OCI-M1 (cell line): ENCODE measurements around the gene RTN1.
"Not testable (repeated sequence)": the region's sequence is repeated elsewhere in the genome, so short reads cannot be mapped to it uniquely, and the experiment has no call there.

ENCODE experiments used
- DNase-seq: peaks from one replicate; lab custom pipeline; 2025; lab: John Stamatoyannopoulos, UW

Gene RTN1

GRCh38 chr14:59704054-59704645 is 166.4 kb downstream of the RTN1 start:
- DNase-seq, result no peak

GRCh38 chr14:59699442-59699841 is 171.1 kb downstream of the RTN1 start:
- DNase-seq, result peak; percentile 71

GRCh38 chr14:59698793-59699192 is 171.8 kb downstream of the RTN1 start:
- no peak for DNase-seq

GRCh38 chr14:59695198-59695597 is 175.4 kb downstream of the RTN1 start:
- DNase-seq, result no peak

- DNase-seq, result no peak
Measured at GRCh38 chr14:59691266-59691665, 179.3 kb downstream of the RTN1 start.

GRCh38 chr14:59690426-59690825 is 180.2 kb downstream of the RTN1 start:
- DNase-seq, result no peak

GRCh38 chr14:59688224-59689170 is 182.1 kb downstream of the RTN1 start:
- peak; percentile 72 for DNase-seq

- no peak for DNase-seq
Measured at GRCh38 chr14:59687663-59688062, 182.9 kb downstream of the RTN1 start.

GRCh38 chr14:59679872-59680271 is 190.7 kb downstream of the RTN1 start:
- peak; percentile 55 for DNase-seq

GRCh38 chr14:59678352-59678751 is 192.2 kb downstream of the RTN1 start:
- no peak for DNase-seq

GRCh38 chr14:59677771-59678231 is 192.8 kb downstream of the RTN1 start:
- no peak for DNase-seq

GRCh38 chr14:59675394-59675793 is 195.2 kb downstream of the RTN1 start:
- no peak for DNase-seq

GRCh38 chr14:59664741-59665140 is 205.8 kb downstream of the RTN1 start:
- DNase-seq, result no peak

GRCh38 chr14:59657769-59658168 is 212.8 kb downstream of the RTN1 start:
- DNase-seq, result no peak

- DNase-seq, result no peak
Measured at GRCh38 chr14:59656473-59656872, 214.1 kb downstream of the RTN1 start.

- DNase-seq, result not testable (repeated sequence)
Measured at GRCh38 chr14:59654131-59654530, 216.4 kb downstream of the RTN1 start.

- not testable (repeated sequence) for DNase-seq
Measured at GRCh38 chr14:59646832-59647231, 223.7 kb downstream of the RTN1 start.

- no peak for DNase-seq
Measured at GRCh38 chr14:59638885-59639284, 231.7 kb downstream of the RTN1 start.

GRCh38 chr14:59634617-59635016 is 236.0 kb downstream of the RTN1 start:
- no peak for DNase-seq

GRCh38 chr14:59633486-59633885 is 237.1 kb downstream of the RTN1 start:
- peak; percentile 73 for DNase-seq

- peak; percentile 51 for DNase-seq
Measured at GRCh38 chr14:59632381-59632780, 238.2 kb downstream of the RTN1 start.

GRCh38 chr14:59631237-59631636 is 239.3 kb downstream of the RTN1 start:
- peak; percentile 8 for DNase-seq

GRCh38 chr14:59630288-59630963 is 240.2 kb downstream of the RTN1 start:
- no peak for DNase-seq
